D721Med (cell line): Measurements from ENCODE around the gene CFAP54.
"Not testable (repeated sequence)": the region's sequence is repeated elsewhere in the genome, so short reads cannot be mapped to it uniquely, and the experiment has no call there.

Source experiments
- DNase-seq: peaks from one replicate; pipeline ENCODE4 v3.0.0; 2011; ENCODE audit warnings: low spot score; ENCODE audit not compliant: insufficient read length
- FAIRE-seq: peaks from 2 replicates; lab custom pipeline; 2011; peaks lifted over from hg19 to GRCh38; lab: Jason Lieb, UNC
- CTCF ChIP-seq: IDR thresholded peaks from 2 replicates; pipeline ENCODE4 v1.5.1; 2012; ENCODE audit warnings: mild to moderate bottlenecking, control low read depth; ENCODE audit not compliant: insufficient read depth; ENCODE audit errors: missing control alignments

CFAP54 gene

GRCh38 chr12:96478011-96478410 lies 11.4 kb upstream of the CFAP54 start:
- no peak for TF ChIP-seq CTCF
- DNase-seq (no peak), FAIRE-seq (no peak)

GRCh38 chr12:96482086-96482485 lies 7.3 kb upstream of the CFAP54 start:
- TF ChIP-seq CTCF = no peak
- FAIRE-seq (no peak), DNase-seq (no peak)

GRCh38 chr12:96483116-96483515 lies 6.3 kb upstream of the CFAP54 start:
- FAIRE-seq = no peak
- TF ChIP-seq CTCF = no peak

GRCh38 chr12:96486751-96487613 lies 2.4 kb upstream of the CFAP54 start:
- DNase-seq (no peak), FAIRE-seq (no peak)
- TF ChIP-seq CTCF = no peak

More at GRCh38 chr12:96483116-96483515, 6.3 kb upstream of the CFAP54 start:
- no peak for DNase-seq

GRCh38 chr12:96487634-96488033 lies 1.7 kb upstream of the CFAP54 start:
- FAIRE-seq = no peak
- no peak for DNase-seq
- no peak for TF ChIP-seq CTCF

GRCh38 chr12:96493106-96493505 lies 3.7 kb downstream of the CFAP54 start:
- FAIRE-seq = no peak
- TF ChIP-seq CTCF = no peak
- no peak for DNase-seq

GRCh38 chr12:96494154-96494553 lies 4.8 kb downstream of the CFAP54 start:
- FAIRE-seq, DNase-seq: not testable (repeated sequence)
